Measurements from ENCODE around the gene NKX1-1.

NKX1-1 gene

DNA sequence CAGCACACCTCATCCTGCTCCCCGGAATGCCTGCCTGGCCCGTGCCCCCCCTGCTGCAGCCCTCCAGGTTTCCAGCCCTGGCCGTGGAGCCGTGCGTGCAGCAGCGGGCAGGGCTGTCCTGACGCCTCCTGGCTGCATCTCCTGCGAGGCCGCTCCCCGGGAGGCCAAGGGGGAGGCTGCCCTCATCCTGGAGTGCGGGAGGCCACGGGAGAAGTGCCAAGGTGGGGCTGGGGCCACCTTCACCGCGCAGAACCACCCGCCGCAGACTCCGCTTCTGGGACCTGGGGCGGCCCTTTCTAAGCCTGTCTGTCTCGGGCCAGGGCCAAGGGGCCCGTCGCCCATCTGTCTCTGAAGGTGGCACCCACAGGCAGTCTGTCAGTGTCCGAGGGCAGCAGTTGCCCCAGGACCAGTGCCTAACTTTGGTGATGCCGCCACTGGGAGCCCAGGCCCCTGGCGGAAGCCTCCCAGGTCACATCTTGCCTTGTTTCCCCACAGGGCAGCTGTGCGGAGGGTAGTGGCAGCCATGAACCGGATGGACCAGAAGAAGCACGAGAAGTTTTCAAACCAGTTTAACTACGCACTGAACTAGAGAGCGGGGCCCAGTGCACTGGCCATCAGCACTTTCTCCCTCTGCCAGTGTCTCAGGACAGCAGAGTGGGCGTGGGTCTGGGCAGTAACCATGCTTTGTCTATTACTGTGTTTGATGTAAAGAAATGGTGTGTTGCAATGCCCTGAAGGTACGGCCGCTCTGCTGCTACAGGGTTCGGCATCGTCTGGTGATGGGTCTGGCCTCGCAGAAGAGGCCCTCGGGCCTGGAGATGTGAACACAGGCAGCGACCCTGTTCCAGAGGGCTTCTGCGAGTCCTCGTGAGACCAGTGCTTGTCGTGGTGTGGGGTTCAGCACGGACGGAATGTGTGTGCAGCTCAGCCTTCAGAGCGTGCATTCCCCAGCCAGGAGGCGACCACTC, 20.6 kb downstream of the NKX1-1 start:
- DNase-seq (ENCODE audit: low spot score) = no peak

DNA sequence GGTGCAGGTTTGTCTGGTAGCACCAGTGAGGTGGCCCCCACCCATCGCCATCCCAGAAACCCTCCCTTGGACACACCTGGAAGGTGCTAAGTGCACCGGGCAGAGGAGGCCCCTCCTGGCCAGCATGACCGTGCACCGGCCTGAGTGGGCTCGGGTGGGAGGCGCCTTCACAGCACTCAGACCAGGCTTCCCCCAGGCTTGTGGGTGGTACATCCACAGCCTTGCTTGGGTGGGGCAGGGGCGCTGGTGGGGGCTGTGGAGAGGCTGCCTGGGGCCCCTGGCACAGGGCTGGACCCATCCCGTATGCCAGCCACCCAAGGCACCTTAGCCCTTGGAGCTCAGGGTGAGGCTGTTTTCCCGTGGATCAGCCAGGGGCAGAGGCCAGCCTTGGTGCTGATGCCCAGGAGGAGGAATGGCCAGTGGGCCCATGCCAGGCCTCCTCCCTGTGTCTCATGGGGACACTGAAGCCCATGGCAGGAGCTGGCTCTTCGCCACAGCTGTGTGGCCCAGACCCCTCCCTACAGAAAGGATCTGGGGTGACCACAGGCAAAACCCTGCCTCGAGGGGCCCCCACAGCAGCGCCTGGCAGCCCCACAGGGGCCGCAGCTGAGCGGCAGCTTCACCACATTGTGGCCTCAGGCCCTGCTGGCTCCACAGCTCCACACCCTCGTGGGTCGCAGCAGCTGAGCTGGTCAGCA, 21.4 kb downstream of the NKX1-1 start:
- no peak for DNase-seq (ENCODE audit: low spot score)

DNA sequence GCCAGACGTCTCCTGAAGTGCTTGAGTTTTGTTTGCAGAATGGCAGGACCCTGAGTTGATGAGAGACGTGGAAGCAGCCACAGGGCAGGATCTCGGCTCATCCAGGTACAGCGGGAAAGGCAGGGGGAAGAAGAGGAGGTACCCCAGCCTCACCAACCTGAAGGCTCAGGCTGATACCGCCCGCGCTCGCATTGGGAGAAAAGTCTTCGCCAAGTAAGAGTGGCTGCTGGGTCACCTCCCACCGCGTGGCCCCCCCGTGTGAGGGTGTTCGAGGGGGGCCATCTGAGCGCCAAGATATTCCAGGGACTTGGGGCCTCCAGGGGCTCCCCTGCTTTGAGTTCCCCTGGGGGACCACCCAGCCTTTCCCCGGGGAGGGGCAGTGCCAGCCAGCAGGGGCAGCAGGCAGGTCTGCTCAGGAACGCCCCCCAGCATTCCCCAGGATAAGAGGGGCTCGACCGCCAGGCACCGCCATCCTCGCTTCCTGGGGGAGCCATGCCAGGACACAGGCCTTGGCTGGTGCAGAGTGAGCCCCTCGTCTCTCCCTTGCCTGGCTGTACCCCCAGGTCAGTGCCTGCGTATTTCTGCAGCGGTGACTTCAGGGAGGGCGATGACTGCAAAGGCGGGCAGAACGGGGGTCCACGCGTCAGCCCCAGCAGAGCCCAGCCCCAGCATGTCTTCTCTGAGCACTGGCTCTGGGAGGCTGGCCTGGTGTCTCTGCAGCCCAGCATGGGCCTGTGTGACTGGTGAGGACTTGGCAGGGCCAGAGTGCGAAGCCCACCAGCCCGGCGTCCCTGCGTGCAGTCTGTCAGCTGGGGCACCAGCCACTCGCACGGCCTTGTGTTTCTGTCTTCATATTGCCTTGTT, 22.3 kb downstream of the NKX1-1 start:
- DNase-seq (ENCODE audit: low spot score) = no peak

DNA sequence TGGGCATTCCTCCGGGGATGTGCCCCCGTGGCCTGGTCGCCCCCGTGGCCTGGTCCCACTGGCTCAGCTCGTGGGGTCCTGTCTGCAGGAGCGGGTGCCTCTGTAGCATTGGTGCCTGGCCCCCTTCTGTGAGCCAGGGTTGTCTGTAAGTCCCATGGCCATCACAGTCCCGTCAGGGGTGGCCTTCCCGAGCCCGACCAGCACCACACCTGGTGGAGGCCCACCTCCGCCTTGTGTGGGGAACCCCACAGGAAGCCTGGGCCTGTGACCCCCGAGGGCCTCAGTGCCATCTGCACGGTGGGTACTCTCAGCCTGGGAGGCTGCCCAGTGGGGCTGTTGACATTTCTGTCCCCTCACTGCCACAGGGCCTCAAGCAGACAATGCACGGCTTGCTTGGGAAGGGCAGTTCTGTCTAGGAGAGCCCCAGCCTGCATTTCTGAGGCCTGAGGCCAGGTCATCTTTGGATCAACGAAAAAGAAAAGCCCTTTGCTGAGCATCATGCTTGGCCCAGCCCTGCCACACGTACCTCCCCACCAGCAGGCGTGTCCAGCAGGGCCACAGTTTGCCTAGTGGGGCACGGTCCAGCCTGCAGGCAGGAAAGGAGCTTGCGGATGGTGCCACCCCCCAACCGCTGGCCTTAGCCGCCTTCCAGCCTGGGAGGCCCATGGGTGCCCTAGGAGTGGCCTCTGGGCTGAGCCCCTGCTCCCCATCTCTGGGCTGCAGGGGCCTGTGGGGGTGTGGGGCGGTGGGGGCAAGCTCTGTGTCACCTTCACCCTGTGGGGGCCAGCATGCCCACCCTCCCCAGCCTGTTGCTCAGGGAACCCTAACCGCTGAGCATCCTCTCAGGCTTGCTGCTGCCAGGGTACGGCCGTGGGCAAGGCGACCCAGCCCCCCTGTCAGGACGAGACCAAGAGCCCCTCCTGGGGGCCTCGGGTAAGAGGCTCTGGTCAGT, 23.2 kb downstream of the NKX1-1 start:
- DNase-seq (ENCODE audit: low spot score) = no peak

DNA sequence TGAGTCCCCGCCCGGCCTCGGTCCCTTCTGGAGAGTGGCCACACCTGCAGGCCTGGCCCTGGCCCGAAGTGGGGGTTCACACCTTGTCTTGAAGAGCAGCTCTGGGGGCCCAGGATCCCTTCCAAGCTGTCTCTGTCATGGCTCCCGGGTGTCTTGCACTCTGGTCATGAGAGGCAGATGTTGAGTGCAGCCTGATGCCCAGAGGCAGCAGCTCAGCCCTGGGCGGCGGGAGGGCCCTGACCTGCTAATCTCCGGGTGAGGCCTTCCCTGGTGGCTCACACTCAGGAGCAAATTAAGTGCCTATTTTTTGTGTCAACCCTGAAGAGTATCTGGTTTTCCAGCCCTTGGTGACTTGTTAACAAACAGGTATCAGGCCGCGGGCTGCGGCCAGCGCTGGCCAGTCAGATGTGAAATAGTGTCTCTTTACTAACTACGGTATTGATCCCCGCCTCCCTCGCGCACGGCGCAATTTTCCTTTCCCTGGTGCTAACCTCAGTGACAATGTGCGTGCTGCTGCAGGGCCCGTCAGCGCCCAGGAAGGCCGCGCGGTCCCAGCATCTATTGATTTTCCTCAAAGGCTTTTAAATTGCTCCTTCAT, 24.2 kb downstream of the NKX1-1 start:
- no peak for DNase-seq (ENCODE audit: low spot score)

DNA sequence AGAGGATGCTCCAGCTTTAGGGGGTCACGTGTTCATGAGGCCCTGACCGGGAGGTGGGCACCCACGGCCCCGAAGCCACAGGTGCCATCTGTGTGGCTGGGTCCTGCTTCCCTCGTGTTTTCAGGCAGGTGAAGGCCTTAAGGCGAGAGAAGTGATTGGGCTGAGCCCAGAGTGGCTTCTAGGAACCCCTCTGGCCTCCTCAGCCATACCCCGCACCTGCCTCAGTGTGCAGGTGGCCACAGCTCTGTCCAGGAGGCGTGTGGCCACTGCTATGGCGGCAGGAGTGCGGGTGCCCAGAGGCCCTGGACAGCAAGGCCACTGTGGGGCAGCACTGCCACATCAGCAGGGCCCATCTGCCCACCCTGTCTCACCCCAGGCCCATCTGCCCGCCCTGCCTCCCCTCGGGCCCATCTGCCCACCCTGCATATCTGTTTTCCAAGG, 25.0 kb downstream of the NKX1-1 start:
- DNase-seq (ENCODE audit: low spot score) = no peak

DNA sequence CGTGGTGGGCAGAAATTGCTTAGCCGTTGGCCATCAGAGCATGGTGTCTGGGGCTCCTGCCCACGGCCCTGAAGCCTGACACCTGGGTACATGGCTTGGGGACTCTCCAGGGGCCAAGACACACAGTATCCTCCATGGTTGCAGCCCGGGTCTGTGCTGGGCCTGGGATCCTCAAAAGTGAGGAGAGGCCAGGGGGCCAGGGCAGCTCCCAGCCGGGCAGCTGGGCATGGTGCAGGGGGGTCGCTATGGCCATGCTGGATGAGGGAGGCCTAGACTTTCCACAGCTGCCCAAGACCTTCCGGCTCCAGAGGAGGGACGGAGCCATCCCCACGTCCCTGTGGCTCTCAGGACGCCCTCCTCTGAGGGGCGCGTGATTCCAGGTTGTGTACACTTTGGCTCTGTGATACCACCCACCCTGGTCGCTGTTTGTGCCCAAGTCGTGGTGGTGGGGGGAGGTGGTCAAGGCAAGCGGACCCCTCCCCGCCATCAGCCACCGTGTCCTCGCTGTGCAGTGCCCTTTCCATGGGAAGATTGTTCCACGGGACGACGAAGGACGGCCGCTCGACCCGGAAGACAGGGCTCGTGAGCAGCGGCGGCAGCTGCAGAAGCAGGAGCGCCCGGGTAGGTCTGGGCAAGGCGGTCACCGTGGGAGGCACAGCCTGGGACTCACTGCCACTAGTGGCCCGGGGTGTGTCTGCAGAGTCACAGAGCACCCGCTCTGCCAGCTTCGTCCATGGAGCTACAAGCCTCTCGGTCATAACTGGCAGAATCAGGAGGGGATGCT, 25.7 kb downstream of the NKX1-1 start:
- no peak for DNase-seq (ENCODE audit: low spot score)

DNA sequence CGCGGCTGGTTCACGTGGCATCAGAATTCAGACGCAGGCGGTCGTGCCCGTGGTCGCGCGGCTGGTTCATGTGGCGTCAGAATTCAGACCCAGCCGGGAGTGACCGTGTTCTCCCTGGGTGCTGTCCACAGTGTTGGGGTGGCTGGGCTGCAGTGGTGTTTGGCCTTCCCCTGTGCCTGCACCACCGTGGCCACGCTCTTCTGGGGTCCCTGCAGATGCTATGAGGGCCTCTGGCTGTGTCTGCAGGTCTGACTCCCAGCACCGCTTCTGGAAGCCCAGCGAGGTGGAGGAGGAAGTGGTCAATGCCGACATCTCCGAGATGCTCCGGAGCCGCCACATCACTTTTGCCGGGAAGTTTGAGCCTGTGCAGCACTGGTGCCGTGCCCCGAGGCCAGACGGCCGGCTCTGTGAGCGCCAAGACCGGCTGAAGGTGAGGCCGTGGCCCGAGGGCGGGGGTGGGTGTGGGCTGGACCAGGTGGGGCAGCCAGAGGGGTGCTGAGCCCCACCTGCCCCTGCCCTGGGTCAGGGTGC, 26.4 kb downstream of the NKX1-1 start:
- no peak for DNase-seq (ENCODE audit: low spot score)

DNA sequence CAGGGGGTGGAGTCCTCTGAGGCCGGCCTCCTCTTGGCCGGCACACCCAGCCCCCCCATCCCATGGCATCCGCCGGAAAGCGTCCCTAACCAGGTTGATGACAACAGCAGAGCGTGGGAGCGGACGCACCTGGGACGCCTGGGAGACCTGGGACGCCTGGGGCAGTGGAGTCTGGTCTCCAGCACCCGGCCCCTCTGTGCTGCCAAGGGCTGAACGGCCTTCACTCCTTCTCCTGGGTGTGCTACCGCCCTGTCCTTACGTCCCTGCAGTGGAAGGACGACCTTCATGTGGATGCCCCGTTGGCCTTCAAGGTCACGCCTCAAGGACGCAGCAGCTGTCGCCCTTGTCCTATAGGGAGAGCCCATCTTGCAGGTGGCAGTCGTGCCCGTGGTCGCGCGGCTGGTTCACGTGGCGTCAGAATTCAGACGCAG, 26.9 kb downstream of the NKX1-1 start:
- no peak for DNase-seq (ENCODE audit: low spot score)

DNA sequence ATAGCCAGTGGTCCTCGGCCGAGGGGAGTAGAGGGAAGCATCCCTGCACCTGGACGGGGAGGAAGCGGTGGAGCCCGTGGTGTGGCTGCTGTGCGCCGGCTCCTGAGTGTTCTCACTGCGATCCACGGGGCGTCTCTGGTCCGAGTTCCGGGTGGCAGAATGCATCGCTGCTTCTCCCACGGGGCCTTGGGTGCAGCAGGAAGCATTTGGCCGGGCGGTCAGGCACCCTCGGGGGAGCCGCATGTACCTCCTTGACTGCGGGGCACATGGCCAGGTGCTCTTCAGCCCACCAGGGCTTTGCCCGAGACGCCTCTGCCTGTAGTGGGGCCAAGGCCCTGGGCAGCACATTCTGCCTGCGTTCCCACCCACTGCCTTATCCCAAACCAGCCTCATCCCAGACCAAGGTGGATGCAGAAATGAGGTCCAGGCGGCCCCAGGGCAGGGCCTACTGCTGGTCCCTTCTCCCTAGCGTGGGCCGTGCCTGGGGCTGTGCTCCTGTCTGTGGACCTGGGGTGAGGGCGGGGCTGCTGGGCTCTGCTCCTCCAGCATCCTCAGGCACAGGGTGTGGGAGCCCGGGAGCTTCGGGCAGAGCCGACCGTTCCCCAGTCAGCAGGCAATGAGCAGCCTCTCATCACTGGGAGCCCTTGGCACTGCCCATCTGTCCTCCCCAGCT, 27.5 kb downstream of the NKX1-1 start:
- DNase-seq (ENCODE audit: low spot score) = no peak

DNA sequence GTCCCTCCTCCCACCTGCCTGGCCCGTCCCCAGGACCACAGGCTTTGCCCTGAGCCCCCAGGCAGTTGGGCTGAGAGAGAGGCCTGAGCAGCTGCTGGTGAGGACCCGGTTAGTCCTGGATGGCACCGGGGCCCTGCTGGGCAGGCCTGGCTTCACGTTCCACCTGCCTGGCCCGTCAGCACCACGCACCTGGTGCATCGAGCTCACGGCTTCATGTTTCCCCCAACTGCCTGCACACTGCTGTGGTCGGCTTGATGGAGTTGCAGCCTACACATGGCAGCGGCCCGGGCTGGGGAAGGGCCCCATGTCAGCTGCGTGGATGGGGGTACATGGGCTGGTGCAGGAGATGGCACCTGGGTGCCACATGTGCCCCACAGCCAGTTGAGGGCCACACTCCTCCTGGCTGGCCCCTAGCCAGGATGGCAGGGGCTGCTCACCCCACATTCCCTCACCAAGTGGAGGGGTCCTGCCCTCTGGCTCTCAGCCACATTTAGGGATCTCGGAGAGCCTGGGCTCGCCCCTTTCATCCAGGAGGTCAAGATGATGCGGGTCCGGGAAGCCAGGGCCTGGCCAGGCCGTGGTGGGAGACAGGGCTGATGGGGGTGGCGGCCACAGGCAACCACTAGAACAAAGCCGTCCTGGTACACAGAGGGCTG, 28.5 kb downstream of the NKX1-1 start:
- DNase-seq (ENCODE audit: low spot score) = no peak

DNA sequence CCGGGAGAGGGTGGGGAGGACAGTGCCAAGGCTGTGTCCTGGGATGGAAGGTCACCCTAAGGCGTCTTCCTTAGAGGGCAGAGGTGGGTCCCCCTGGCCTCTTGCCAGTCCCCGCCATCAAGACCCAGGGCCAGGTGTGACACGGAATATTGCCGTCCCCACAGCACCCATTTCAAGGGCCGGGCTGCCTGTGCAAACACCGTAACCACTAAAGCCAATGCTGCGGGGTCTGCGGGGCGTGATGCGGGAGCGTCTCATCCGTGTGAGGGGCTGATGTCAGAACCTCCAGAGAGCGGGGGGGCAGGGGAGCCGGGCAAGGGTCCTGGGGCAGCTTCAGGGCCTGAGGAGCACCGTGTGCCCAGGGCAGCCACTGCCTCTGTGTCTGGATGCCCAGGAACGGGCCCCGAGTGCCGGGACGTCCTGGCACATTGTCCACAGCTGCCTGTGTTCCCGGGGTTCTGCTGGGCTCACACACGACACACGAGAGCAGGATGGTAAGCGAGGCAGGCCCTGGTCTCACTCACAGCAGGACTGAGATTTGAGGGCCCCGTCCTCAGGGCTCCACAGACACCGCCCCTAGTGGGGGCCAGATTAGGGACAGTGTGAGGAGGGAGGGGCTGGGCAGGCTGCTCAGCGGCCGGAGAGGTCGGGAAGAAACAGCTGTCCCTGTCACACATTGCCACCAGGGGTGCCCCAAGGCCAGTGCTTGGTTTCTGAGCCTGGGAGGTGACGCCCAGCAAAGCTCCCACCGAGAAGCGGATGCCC, 29.2 kb downstream of the NKX1-1 start:
- DNase-seq (ENCODE audit: low spot score) = no peak

DNA sequence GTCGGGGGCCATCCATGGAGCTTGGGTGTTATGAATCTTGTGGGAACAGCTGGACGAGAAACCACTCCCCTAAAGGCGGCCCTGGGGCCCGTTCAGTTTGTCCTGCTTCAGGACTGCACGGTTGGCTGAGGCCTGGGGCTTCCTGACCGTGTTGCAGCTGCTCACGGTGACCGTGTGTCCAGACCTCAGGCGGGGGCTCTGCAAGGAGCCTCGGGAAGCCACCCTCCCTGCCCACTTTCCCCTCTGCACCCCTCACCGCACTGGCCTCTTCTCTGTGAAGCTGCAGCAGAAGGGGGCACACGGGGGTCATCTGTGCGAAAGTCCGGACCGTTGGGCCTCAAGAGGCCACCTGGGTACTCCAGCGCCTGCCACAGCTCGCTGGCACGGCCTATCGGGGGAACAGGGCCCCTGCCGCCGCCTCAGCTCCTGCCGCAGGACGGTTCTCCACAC, 29.8 kb downstream of the NKX1-1 start:
- no peak for DNase-seq (ENCODE audit: low spot score)

DNA sequence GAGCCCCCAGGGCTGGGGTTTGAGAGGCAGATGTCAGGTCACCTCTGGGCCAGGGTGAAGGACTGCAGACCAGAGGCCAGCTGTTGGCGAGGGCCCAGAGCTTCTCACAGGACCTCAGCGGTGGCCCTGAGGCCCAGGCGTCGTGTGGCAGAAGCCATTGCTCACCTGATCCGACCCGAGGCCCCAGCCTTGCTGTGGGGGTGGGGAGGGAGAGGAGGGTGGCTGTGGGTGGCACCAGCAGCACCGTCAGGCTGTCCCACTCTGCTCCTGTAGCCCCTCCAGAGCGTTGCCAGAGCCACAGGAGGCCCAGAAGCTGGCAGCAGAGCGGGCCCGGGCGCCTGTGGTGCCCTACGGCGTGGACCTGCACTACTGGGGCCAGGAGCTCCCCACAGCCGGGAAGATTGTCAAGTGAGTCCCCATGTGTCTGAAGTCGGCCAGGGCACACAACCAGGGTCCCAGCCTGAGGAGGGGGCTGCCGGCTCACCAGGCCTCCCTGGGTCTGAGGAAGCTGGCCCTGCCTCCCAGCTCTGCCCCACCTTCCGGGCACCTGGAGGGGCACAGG, 30.4 kb downstream of the NKX1-1 start:
- DNase-seq (ENCODE audit: low spot score) = no peak

DNA sequence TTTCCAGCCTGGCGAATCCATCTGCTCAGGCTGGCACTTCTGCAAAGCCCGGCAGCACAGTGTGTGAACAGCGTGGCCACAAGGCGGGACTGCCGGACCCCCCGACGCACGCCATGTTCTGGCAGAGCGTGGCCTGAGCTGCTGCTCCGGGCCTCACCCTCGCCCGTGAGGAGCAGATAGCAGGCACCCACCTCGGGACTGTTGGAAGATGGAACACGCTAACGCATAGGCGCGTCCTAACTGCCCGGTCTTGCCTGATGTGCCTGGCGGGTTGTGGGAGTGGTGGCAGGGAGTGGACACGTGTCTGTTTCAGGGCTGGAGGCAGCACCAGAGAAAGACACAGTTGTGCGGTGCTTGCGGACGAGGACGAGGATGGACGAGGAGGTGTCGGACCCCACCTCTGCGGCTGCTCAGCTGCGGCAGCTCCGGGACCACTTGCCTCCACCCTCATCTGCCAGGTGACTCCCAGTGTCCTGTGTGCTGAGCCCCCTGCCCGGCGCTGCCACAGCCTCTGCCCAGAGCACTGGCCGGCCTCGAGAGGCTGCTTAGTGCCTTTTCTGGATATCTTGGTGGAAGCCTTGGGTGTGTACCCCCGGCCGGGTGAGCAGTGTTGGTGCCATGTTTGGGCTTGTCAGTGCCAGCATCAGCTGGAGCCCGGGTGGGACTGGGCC, 31.1 kb downstream of the NKX1-1 start:
- no peak for DNase-seq (ENCODE audit: low spot score)

DNA sequence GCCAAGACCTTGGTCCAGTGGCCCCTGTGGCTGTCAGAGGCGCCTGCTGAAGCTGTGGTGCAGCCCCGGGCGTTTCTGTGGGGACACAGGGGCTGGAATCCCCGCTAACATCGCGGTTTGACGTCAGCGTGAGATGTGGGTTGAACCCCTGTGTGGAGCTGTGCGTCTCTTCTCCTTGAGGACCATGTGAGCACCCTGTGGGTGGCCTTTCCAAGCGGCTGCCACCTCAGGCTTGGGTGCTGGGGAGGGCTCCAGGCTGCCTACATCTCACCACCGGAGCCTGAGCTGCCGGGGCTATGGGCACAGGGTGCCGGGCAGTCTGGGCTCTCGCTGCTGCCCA, 31.6 kb downstream of the NKX1-1 start:
- no peak for DNase-seq (ENCODE audit: low spot score)
